Astrocyte of the cerebellum (primary cell): Measurements from ENCODE around the gene MAP1A.
"Not testable (repeated sequence)": the region's sequence is repeated elsewhere in the genome, so short reads cannot be mapped to it uniquely, and the experiment has no call there.

Experiments used
- DNase-seq: peaks from one replicate; pipeline ENCODE4 v3.0.0-alpha.2; 2011; ENCODE audit warnings: low read depth
- H3K4me3 ChIP-seq: 2 replicates; pipeline ENCODE4 v1.5.1; 2011; ENCODE audit warnings: mild to moderate bottlenecking, low read depth, low read length, moderate library complexity
- in situ Hi-C: cut with HindIII; loops from 2 replicates; pipeline ENCODE4 v1.10.0; 2017; ENCODE audit warnings: low sequenced_read_pairs
- TF ChIP-seq, protein P1 (sequence below): IDR thresholded peaks from 2 replicates; pipeline ENCODE4 v1.5.1; 2012; ENCODE audit warnings: low read length, low read depth, moderate library complexity, mild to moderate bottlenecking; ENCODE audit errors: missing control alignments

MAP1A gene

DNA sequence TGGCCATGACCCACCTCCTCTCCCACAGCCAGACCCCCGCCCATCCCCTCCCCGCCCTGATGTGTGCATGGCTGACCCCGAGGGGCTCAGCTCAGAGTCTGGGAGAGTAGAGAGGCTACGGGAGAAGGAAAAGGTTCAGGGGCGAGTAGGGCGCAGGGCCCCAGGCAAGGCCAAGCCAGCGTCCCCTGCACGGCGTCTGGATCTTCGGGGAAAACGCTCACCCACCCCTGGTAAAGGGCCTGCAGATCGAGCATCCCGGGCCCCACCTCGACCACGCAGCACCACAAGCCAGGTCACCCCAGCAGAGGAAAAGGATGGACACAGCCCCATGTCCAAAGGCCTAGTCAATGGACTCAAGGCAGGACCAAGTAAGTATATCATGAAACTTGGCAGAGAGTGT, 11.7 kb downstream of the MAP1A start:
- TF ChIP-seq, protein P1, sequence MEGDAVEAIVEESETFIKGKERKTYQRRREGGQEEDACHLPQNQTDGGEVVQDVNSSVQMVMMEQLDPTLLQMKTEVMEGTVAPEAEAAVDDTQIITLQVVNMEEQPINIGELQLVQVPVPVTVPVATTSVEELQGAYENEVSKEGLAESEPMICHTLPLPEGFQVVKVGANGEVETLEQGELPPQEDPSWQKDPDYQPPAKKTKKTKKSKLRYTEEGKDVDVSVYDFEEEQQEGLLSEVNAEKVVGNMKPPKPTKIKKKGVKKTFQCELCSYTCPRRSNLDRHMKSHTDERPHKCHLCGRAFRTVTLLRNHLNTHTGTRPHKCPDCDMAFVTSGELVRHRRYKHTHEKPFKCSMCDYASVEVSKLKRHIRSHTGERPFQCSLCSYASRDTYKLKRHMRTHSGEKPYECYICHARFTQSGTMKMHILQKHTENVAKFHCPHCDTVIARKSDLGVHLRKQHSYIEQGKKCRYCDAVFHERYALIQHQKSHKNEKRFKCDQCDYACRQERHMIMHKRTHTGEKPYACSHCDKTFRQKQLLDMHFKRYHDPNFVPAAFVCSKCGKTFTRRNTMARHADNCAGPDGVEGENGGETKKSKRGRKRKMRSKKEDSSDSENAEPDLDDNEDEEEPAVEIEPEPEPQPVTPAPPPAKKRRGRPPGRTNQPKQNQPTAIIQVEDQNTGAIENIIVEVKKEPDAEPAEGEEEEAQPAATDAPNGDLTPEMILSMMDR: no peak
- no peak for DNase-seq

DNA sequence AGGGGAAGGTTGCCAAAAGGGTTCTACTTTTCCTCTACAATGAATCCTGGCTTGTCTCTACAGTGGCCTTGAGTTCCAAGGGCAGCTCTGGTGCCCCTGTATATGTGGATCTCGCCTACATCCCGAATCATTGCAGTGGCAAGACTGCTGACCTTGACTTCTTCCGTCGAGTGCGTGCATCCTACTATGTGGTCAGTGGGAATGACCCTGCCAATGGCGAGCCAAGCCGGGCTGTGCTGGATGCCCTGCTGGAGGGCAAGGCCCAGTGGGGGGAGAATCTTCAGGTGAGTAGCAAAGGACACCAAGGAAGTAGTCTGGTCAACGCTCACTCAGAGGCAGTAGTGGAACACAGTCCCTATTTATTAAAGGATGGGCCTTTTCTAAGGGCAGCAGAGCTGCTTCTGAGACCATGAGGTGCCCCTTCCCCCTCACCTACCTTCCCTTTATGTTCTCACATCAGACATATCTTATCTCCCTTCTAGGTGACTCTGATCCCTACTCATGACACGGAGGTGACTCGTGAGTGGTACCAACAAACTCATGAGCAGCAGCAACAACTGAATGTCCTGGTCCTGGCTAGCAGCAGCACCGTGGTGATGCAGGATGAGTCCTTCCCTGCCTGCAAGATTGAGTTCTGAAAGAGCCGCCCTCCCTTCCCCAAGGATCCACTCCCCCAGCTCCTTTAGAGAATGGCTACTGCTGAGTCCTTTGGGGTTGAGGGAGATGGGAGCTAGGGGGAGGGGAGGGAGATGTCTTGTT, 12.4 kb downstream of the MAP1A start:
- TF ChIP-seq, protein P1: no peak
- no peak overlapping the region for H3K4me3 ChIP-seq
- DNase-seq: no peak
- in situ Hi-C loops: no loop called here

More for the DNA sequence above, 11.7 kb downstream of the MAP1A start:
- in situ Hi-C loops: no loop called here
- no peak overlapping the region for H3K4me3 ChIP-seq

DNA sequence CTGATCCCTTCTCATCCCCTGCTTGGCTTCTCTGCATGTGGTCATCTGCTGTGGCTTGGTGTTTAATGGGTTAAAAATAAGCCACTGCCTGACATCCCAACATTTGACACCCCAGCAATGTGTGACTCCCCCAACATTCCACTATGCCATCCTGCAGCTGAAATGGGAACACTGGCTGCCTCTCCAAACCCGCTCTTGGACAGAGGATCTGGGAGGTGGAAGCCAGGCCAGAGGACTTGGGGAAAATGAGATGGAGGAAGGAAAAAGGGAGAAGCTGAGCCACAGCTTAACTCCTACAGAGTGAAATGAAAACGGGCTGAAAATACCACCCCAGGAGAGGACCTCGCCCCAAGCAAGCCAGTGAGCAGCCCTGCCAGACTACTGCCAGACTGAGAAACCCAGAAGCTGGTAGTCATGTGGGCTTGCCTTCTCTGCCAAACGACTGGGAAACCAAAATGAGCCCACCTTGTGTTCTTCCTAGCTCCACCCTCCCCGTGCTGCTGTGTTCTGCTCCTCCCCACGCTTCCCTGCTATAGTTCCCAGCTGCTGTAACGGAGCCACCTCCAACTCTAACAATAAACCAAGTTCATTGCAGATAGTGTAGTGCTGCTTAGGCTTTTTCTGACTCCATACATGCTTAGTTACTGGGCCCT, 13.7 kb downstream of the MAP1A start:
- in situ Hi-C loops: no loop called here
- no peak for DNase-seq
- H3K4me3 ChIP-seq: no peak overlapping the region
- TF ChIP-seq, protein P1: no peak

DNA sequence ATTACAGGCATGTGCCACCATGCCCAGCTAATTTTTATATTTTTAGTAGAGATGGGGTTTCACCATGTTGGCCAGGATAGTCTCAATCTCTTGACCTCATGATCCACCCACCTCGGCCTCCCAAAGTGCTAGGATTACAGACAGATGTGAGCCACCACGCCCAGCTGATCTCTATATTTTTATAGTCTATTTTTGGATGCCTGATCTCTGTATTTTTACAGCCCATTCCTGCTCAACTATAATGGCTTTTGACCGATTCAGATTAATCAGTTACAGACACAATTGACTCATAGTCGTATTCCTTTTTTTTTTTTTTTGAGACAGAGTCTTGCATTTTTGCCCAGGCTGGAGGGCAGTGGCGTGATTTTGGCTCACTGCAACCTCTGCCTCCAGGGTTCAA, 15.4 kb downstream of the MAP1A start:
- DNase-seq, in situ Hi-C loops, H3K4me3 ChIP-seq: not testable (repeated sequence)

DNA sequence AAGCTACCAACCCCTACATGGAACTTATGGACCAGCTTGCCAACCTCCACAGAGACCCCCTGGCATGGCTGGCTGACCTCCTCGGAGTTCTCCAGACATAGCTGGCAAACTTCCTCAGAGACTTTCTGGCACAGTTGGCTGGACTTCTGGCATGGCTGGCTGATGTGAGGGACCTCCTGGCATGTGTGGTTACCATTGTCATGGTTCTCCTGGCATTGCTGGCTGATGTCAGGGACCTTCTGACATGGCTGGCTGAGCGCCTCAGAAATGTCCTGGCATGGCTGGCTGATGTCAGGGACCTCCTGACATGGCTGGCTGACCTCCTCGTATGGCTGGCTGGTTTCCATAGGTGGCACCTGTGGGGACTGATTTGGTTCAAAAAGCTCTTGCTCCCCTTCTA, 17.5 kb downstream of the MAP1A start:
- no peak for DNase-seq
- TF ChIP-seq, protein P1: no peak
- H3K4me3 ChIP-seq: no peak overlapping the region
- in situ Hi-C loops: no loop called here

DNA sequence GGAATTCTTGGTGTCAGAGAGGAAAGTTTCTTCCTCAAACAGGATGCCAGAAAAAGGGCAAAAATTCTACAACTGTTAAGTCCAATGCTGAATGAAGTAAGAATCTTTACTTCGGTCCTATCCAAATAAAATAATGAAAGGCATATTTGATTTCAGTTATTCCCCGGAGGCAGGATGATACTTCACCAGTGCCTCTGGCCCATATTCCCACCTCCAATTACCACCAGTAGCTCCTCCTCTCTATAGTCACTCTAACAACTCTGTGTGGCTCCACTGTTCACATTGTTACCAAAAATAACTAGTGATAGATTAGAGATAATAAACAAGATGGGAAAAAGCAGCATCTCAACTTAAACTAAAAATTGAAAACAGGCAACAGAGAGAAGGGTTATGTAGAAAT, 20.7 kb downstream of the MAP1A start:
- no peak for DNase-seq
- H3K4me3 ChIP-seq: no peak overlapping the region
- TF ChIP-seq, protein P1: no peak
- in situ Hi-C loops: no loop called here

DNA sequence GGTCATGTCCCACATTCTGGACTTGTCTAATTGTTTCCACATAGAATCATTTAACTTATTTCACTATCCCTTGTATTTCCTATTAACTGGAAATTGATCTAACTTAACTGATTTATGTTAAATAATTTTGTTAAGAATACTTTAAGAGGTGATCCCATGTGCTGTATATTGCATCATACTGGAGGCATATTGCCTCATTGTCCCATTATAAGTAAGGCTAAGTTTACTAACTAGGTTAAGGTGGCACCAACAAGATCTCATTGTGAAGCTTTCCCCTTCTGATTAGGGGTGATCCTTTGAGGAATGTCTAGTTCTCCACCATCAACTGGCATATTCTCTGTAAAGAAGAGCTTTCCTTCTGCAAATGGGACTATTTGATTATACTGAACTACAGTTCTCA, 24.4 kb downstream of the MAP1A start:
- TF ChIP-seq, protein P1: no peak
- DNase-seq: no peak
- in situ Hi-C loops: no loop called here
- no peak overlapping the region for H3K4me3 ChIP-seq
